Fibroblast of mammary gland (primary cell): ENCODE measurements around the gene TCEA3.

ENCODE experiments used
- DNase-seq: peaks from one replicate; pipeline ENCODE4 v3.0.0-alpha.2; 2010; ENCODE audit warnings: low read depth
- H3K4me3 ChIP-seq: 2 replicates; pipeline ENCODE4 v1.5.1; 2011; ENCODE audit warnings: low read depth, mild to moderate bottlenecking, low read length, moderate library complexity; ENCODE audit not compliant: control insufficient read depth
- TF ChIP-seq, protein P1 (sequence below): conservative IDR thresholded peaks from 2 replicates; pipeline ENCODE4 v1.5.1; 2011; ENCODE audit warnings: low read depth, low read length, inconsistent platforms; ENCODE audit not compliant: control insufficient read depth, insufficient read depth

TCEA3 gene

DNA sequence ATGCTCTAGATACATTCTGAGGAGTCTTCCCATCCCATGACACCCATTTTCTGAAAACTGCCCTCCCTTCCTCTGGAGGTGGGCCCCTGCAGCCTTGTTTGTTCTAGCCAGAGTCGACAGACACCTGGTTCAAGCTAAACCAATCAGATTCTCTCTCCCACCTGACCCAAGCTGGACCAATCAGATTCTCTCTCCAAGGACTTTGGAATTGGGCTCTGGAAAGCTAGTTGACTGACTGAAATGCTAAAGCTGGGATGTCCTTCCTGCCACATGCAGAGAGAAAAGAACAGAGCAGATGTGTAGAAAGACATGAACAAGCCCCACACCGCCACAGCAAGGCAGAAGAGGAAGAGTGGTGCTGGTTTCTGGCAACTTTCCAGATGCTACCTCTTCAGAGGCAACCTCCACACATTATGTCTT lies 34.8 kb upstream of the TCEA3 start:
- TF ChIP-seq, protein P1, sequence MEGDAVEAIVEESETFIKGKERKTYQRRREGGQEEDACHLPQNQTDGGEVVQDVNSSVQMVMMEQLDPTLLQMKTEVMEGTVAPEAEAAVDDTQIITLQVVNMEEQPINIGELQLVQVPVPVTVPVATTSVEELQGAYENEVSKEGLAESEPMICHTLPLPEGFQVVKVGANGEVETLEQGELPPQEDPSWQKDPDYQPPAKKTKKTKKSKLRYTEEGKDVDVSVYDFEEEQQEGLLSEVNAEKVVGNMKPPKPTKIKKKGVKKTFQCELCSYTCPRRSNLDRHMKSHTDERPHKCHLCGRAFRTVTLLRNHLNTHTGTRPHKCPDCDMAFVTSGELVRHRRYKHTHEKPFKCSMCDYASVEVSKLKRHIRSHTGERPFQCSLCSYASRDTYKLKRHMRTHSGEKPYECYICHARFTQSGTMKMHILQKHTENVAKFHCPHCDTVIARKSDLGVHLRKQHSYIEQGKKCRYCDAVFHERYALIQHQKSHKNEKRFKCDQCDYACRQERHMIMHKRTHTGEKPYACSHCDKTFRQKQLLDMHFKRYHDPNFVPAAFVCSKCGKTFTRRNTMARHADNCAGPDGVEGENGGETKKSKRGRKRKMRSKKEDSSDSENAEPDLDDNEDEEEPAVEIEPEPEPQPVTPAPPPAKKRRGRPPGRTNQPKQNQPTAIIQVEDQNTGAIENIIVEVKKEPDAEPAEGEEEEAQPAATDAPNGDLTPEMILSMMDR: no peak
- no peak overlapping the region for H3K4me3 ChIP-seq
- no peak for DNase-seq

DNA sequence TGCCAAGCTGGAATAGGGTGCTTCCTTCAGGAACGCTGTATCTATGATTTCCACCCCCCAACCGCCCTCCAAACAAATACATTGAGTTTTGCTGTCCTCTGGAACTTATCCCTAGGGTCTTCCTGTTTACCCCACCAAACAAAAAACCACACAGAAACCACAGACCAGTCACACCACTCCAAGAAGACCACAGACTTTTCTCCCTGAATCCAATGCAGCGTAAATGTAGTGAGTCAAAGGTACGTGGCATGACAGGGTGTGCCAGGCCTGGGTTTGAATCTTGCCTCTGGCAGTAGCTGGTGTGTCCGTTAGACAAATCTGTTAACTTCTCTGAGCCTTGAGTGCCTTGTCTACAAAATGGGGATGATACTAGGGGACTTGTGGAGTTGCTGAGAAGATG lies 31.7 kb upstream of the TCEA3 start:
- no peak overlapping the region for H3K4me3 ChIP-seq
- DNase-seq: peak; percentile 87
- TF ChIP-seq, protein P1: no peak

DNA sequence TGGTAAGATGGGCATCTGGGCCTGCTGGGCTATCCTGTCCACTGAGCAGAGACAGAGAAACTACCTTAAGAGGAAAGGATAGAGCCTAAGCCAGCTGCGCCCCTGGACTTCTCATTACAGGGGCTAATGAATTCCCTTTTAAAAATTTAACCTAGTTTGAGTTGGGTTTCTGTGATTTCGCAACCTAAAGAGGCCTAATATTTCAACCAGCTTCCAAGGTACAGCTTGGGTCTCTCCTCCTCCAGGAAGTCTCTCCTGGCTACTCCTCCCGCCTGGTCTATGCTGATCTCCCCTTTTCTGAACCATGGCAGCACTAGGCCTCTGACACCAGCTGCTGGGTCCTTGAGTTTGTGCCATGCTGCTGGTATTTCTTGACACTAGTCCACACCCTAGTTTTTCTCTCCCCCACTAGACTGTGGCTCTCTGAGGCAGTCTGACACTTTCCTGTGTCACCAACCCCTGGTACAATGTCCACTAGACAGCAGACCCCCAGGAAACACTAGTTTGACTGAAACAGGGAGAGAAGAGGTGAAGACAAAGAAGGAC lies 29.0 kb upstream of the TCEA3 start:
- TF ChIP-seq, protein P1: no peak
- no peak overlapping the region for H3K4me3 ChIP-seq
- DNase-seq: no peak

DNA sequence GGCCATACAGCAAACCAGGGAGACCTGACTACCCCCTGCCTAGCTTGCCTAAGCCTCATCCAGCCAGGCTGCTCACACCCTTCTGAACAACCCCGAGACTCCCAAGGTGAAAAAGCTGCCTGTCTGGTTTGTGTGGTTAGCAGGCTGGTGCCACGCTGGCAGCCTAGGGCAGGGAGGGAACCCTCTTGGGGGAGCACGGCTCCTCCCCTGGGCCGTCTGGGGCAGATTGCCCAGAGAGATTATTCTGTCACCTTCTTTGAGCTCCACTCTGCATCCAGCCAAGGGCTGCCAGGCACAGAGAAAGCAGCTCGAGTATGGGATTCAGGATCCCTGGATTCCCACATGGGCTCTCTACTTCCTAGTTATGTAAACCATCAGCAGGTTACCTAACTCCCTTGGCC lies 27.5 kb upstream of the TCEA3 start:
- DNase-seq: no peak
- H3K4me3 ChIP-seq: no peak overlapping the region
- TF ChIP-seq, protein P1: no peak

DNA sequence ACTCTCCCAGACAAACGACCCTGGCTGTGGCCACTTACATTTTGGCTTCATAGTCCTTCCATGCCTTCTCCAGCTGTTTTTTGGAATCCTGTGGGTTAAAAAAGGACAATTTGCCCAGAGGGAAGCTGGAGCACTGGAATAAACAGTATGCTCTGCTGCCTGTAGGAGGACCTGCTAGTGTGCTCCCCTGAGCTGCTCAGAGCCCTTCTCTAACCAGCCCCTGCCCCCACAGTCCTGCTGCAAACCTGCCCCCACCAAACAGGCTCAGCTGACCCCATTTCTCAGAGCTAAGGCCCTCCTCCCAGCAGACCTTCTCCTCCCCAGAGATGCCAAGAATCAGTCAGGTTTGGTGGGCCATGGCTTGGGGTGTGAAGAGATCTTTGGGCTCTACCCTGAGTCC lies 26.9 kb upstream of the TCEA3 start:
- TF ChIP-seq, protein P1: no peak
- no peak for DNase-seq
- H3K4me3 ChIP-seq: no peak overlapping the region

DNA sequence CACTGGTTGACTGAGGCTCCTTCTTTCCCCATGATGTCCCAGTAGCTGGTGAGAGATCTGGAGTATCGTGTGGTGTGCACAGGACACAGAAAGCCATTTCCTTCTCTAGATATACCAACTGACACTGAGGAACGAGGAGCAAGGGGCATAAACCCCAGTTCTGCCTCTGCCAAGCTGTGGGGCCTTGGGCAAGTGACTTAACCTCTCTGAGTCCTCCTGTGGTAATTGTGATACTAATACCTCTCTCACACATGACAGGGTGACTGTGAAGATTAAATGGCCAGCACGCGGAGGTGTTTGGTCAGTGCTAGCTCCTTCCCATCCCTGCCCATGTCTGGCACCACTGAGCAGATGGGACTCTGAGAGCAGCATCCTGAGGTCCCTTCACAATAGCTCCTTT lies 26.3 kb upstream of the TCEA3 start:
- DNase-seq: no peak
- TF ChIP-seq, protein P1: no peak
- H3K4me3 ChIP-seq: no peak overlapping the region

DNA sequence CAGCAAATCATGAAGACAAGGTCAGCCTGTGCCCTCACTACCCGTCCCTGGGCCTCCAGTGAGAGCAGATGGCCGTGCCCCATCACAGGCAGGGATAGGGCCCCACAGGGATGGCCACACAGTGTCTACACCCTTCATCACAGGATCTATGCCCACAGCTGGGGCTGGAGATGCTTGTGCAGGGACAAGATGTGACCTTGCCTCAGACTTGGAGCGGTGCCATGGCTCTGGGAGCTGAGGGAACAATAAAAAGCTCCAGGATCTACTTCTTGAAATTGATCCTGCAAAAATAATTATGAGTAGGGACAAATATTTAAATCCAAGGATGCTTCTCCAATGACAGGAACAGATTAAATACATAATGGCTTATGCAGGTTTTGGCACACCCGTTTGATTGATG lies 25.4 kb upstream of the TCEA3 start:
- no peak overlapping the region for H3K4me3 ChIP-seq
- TF ChIP-seq, protein P1: no peak
- no peak for DNase-seq
